ENCODE measurements around the gene ALDH2.
A peak's percentile ranks its signal among the peaks of the same experiment; 100 is the strongest.
"Not testable (repeated sequence)": the region's sequence is repeated elsewhere in the genome, so short reads cannot be mapped to it uniquely, and the experiment has no call there.

The ALDH2 gene

DNA sequence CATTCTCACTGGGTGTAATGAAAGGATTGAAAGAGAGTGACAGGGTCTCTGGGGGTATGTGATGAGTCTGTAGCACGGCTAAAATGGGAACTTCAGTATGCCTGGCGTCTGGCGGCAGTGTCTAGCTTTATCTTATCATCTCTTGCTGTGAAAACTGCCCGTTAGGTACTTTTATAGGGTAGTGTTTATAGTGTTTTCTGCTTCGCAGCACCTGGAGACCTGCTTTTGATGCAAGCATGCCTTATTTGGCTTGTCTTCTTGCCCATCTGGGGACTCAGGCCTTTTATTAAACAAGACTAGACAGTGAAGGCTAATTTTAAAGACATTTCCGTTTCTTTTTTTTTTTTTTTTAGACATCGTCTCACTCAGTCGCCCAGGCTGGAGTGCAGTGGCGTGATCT lies 36.3 kb upstream of the ALDH2 start:
- no peak for DNase-seq
- Histone ChIP-seq H3K18ac (ENCODE audit: low read length) (no peak overlapping the region), H3K4me3 (ENCODE audit: low read length) (no peak overlapping the region), H2AK5ac (ENCODE audit: low read length) (no peak overlapping the region), H2BK120ac (ENCODE audit: low read depth, low read length) (no peak overlapping the region), H3K79me2 (ENCODE audit: control insufficient read depth, insufficient read depth, low read length) (no peaks in the 10 kb centered on the region), H3K9ac (ENCODE audit: low read length) (no peak overlapping the region), H3K23ac (ENCODE audit: low read length) (no peak overlapping the region), H3K79me1 (ENCODE audit: low read length) (no peaks in the 10 kb centered on the region), H3K36me3 (ENCODE audit: control insufficient read depth, insufficient read depth, low read length) (no peaks in the 10 kb centered on the region), H2BK5ac (ENCODE audit: low read length) (no peak overlapping the region), H3K27me3 (ENCODE audit: insufficient read depth, low read length, poor library complexity) (no peaks in the 10 kb centered on the region), H2BK15ac (replicated peaks; ENCODE audit: low read depth) (no peak overlapping the region), H4K8ac (ENCODE audit: low read depth, low read length) (no peak overlapping the region), H3K27ac (ENCODE audit: low read depth, low read length) (no peak overlapping the region), H3K56ac (ENCODE audit: low read length) (no peak overlapping the region), H3K4me2 (ENCODE audit: low read length) (no peak overlapping the region), H3K4me1 (ENCODE audit: control insufficient read depth, low read depth, low read length) (no peaks in the 10 kb centered on the region), H3K4ac (ENCODE audit: low read depth, low read length) (no peak overlapping the region), H4K5ac (ENCODE audit: low read length) (no peak overlapping the region)
- no CpG with 5 or more reads among the region's 9 CpGs for WGBS (ENCODE audit: extremely low coverage, insufficient coverage, low lambda C conversion rate)

DNA sequence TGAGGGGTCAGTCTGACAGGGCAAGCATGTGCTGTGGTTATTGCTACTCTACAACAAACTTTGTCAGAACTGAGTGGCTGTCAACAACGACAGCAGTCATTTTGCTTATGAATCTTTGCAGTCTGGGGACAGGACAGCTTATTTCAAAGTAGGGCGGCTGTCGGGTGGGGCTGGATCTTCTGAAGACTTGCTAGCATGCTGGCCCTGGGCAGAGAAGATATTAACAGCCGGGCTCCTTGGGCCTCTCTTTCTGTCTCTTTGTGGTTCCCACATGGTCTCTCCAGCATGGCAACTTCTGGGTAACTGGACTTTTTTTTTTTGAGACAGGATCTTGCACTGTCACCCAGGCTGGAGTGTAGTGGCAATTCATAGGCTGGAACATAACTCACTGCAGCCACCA lies 33.9 kb upstream of the ALDH2 start:
- Histone ChIP-seq H2BK15ac (replicated peaks; ENCODE audit: low read depth) (no peak overlapping the region), H4K5ac (ENCODE audit: low read length) (no peak overlapping the region), H3K4me2 (ENCODE audit: low read length) (no peak overlapping the region), H3K56ac (ENCODE audit: low read length) (no peak overlapping the region), H2BK5ac (ENCODE audit: low read length) (no peak overlapping the region), H3K23ac (ENCODE audit: low read length) (no peak overlapping the region), H3K4me3 (ENCODE audit: low read length) (no peak overlapping the region), H3K18ac (ENCODE audit: low read length) (no peak overlapping the region), H3K27me3 (ENCODE audit: insufficient read depth, low read length, poor library complexity) (no peaks in the 10 kb centered on the region), H3K4me1 (ENCODE audit: control insufficient read depth, low read depth, low read length) (no peaks in the 10 kb centered on the region), H3K4ac (ENCODE audit: low read depth, low read length) (no peak overlapping the region), H3K27ac (ENCODE audit: low read depth, low read length) (no peak overlapping the region), H3K36me3 (ENCODE audit: control insufficient read depth, insufficient read depth, low read length) (peaks cover 2% of the 10 kb centered on the region), H2BK120ac (ENCODE audit: low read depth, low read length) (no peak overlapping the region), H3K79me2 (ENCODE audit: control insufficient read depth, insufficient read depth, low read length) (no peaks in the 10 kb centered on the region), H3K9ac (ENCODE audit: low read length) (no peak overlapping the region), H2AK5ac (ENCODE audit: low read length) (no peak overlapping the region), H4K8ac (ENCODE audit: low read depth, low read length) (no peak overlapping the region), H3K79me1 (ENCODE audit: low read length) (no peaks in the 10 kb centered on the region)
- no peak for DNase-seq
- WGBS (ENCODE audit: extremely low coverage, insufficient coverage, low lambda C conversion rate), result no CpG with 5 or more reads among the region's 4 CpGs

DNA sequence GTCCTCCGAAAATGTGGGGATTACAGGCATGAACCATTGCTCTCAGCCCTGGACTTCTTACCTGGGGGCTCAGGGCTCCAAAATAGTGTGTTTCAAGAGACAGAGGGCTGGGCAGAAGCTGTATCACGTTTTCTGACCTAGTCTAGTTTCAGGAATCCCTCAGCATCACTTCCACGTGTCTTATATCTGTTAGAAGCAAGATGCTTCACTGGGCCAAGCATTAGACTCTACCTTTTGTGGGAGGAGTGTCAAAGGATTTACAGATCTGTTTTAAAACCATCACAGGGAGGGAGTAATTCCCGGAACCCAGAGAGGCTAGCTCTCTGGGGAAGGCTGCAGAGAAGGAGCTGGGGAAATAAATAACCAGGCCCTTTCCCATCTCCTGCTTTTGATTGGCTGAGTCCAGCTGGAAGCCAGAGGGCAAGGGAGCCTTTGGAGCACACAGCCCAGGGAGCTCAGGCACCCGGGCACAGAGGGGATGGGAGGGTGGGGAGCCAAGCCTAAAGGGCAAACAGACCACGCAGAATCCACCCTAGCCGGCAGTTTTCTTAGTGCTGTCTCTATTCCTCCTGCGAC lies 33.3 kb upstream of the ALDH2 start:
- Histone ChIP-seq H3K4ac (ENCODE audit: low read depth, low read length) (no peak overlapping the region), H3K18ac (ENCODE audit: low read length) (no peak overlapping the region), H4K5ac (ENCODE audit: low read length) (no peak overlapping the region), H3K79me2 (ENCODE audit: control insufficient read depth, insufficient read depth, low read length) (no peaks in the 10 kb centered on the region), H3K27me3 (ENCODE audit: insufficient read depth, low read length, poor library complexity) (no peaks in the 10 kb centered on the region), H3K9ac (ENCODE audit: low read length) (no peak overlapping the region), H3K4me3 (ENCODE audit: low read length) (no peak overlapping the region), H2BK5ac (ENCODE audit: low read length) (no peak overlapping the region), H3K23ac (ENCODE audit: low read length) (no peak overlapping the region), H2BK15ac (replicated peaks; ENCODE audit: low read depth) (no peak overlapping the region), H3K36me3 (ENCODE audit: control insufficient read depth, insufficient read depth, low read length) (peaks cover 2% of the 10 kb centered on the region), H3K27ac (ENCODE audit: low read depth, low read length) (no peak overlapping the region), H2AK5ac (ENCODE audit: low read length) (no peak overlapping the region), H2BK120ac (ENCODE audit: low read depth, low read length) (no peak overlapping the region), H3K4me2 (ENCODE audit: low read length) (no peak overlapping the region), H3K56ac (ENCODE audit: low read length) (no peak overlapping the region), H3K4me1 (ENCODE audit: control insufficient read depth, low read depth, low read length) (no peaks in the 10 kb centered on the region), H4K8ac (ENCODE audit: low read depth, low read length) (no peak overlapping the region), H3K79me1 (ENCODE audit: low read length) (no peaks in the 10 kb centered on the region)
- no peak for DNase-seq
- no CpG with 5 or more reads among the region's 8 CpGs for WGBS (ENCODE audit: extremely low coverage, insufficient coverage, low lambda C conversion rate)

DNA sequence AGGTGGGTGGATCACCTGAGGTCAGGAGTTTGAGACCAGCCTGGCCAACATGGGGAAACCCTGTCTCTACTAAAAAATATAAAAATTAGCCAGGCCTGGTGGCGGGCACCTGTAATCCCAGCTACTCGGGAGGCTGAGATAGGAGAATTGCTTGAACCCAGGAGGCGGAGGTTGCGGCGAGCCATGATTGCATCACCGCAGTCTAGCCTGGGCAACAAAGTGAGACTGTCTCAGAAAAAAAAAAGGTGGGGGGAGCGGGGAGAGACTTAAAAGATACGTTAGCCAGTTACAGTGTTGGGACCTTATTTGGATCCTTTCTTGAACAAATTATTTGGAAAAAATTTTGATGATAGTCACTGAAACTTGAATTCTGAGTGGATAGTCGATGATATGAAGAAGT lies 27.2 kb upstream of the ALDH2 start:
- not testable (repeated sequence) for H3K36me3 ChIP-seq (ENCODE audit: control insufficient read depth, insufficient read depth, low read length); H3K18ac ChIP-seq (ENCODE audit: low read length); H3K56ac ChIP-seq (ENCODE audit: low read length); H2BK120ac ChIP-seq (ENCODE audit: low read depth, low read length); H3K4ac ChIP-seq (ENCODE audit: low read depth, low read length); H3K4me1 ChIP-seq (ENCODE audit: control insufficient read depth, low read depth, low read length); H3K79me2 ChIP-seq (ENCODE audit: control insufficient read depth, insufficient read depth, low read length); H2BK5ac ChIP-seq (ENCODE audit: low read length); H3K23ac ChIP-seq (ENCODE audit: low read length); H4K8ac ChIP-seq (ENCODE audit: low read depth, low read length); H4K5ac ChIP-seq (ENCODE audit: low read length); H3K27me3 ChIP-seq (ENCODE audit: insufficient read depth, low read length, poor library complexity); H3K27ac ChIP-seq (ENCODE audit: low read depth, low read length); H3K9ac ChIP-seq (ENCODE audit: low read length); H3K4me3 ChIP-seq (ENCODE audit: low read length); H2BK15ac ChIP-seq (replicated peaks; ENCODE audit: low read depth); H3K4me2 ChIP-seq (ENCODE audit: low read length); H3K79me1 ChIP-seq (ENCODE audit: low read length); H2AK5ac ChIP-seq (ENCODE audit: low read length); DNase-seq
- WGBS (ENCODE audit: extremely low coverage, insufficient coverage, low lambda C conversion rate), result 100% methylated on average over 1 of the region's 9 CpGs

DNA sequence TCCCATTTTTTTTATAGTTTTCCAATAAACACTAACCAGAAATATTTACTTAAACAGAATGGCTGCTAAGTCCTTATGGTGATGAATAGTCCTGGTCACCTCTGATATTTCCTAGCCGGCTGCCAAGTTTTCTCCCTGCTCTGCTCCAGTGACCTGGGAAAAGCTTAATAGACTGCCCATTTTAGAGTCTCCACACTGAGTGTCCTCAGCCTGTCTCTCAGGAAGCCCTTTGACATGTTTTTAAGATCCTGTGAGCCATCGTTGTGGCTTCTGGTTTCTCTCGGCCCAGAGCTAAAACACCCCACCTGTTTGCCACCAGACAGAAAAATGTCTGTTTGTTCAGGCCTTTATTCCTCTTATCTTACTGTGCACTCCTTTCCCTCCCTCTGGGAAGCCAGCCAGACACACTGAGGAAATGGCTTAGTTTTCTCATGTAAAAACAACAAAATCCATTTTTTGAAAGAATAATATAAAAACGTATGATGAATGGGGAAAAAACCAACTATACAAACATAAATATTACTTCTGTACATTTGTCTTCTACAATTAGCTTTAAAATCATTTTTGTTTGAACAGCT lies 25.4 kb upstream of the ALDH2 start:
- Histone ChIP-seq H3K79me2 (ENCODE audit: control insufficient read depth, insufficient read depth, low read length) (no peaks in the 10 kb centered on the region), H2BK120ac (ENCODE audit: low read depth, low read length) (no peak overlapping the region), H3K4me1 (ENCODE audit: control insufficient read depth, low read depth, low read length) (peaks cover 2% of the 10 kb centered on the region), H3K4me3 (ENCODE audit: low read length) (no peak overlapping the region), H2AK5ac (ENCODE audit: low read length) (no peak overlapping the region), H3K27ac (ENCODE audit: low read depth, low read length) (no peak overlapping the region), H4K5ac (ENCODE audit: low read length) (no peak overlapping the region), H3K23ac (ENCODE audit: low read length) (no peak overlapping the region), H2BK5ac (ENCODE audit: low read length) (no peak overlapping the region), H3K18ac (ENCODE audit: low read length) (no peak overlapping the region), H4K8ac (ENCODE audit: low read depth, low read length) (no peak overlapping the region), H3K4ac (ENCODE audit: low read depth, low read length) (no peak overlapping the region), H3K79me1 (ENCODE audit: low read length) (no peaks in the 10 kb centered on the region), H3K9ac (ENCODE audit: low read length) (no peak overlapping the region), H3K4me2 (ENCODE audit: low read length) (no peak overlapping the region), H3K27me3 (ENCODE audit: insufficient read depth, low read length, poor library complexity) (no peaks in the 10 kb centered on the region), H2BK15ac (replicated peaks; ENCODE audit: low read depth) (no peak overlapping the region), H3K36me3 (ENCODE audit: control insufficient read depth, insufficient read depth, low read length) (peaks cover 2% of the 10 kb centered on the region), H3K56ac (ENCODE audit: low read length) (no peak overlapping the region)
- WGBS (ENCODE audit: extremely low coverage, insufficient coverage, low lambda C conversion rate), result no CpG with 5 or more reads among the region's 4 CpGs
- no peak for DNase-seq

DNA sequence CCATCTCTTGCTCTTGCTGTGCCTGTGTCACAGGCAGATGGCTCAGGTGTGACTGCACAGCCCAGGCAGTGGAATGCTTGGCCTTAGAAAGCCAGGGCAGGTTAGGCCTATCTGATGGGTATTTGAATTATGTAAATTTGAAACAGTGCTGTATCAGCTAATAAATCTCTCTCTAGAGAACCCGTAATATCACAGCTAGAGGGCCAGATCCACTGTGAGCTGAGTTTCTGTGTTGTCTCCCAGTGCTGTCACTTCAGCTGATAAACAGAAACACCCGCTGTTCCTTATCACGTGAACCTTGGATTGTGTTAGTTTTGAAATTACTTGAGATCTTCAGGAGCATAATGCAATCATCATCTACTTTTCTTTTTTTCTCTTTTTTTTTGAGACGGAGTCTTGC lies 21.5 kb upstream of the ALDH2 start:
- no peak overlapping the region for H4K5ac ChIP-seq (ENCODE audit: low read length)
- no peak overlapping the region for H4K8ac ChIP-seq (ENCODE audit: low read depth, low read length)
- H3K18ac ChIP-seq (ENCODE audit: low read length), result no peak overlapping the region
- H3K79me1 ChIP-seq (ENCODE audit: low read length), result no peaks in the 10 kb centered on the region
- H3K4me3 ChIP-seq (ENCODE audit: low read length), result no peak overlapping the region
- H3K79me2 ChIP-seq (ENCODE audit: control insufficient read depth, insufficient read depth, low read length), result no peaks in the 10 kb centered on the region
- H2BK15ac ChIP-seq (replicated peaks; ENCODE audit: low read depth), result no peak overlapping the region
- no peaks in the 10 kb centered on the region for H3K27me3 ChIP-seq (ENCODE audit: insufficient read depth, low read length, poor library complexity)
- no peak overlapping the region for H2BK5ac ChIP-seq (ENCODE audit: low read length)
- no peak overlapping the region for H3K9ac ChIP-seq (ENCODE audit: low read length)
- H3K36me3 ChIP-seq (ENCODE audit: control insufficient read depth, insufficient read depth, low read length), result peaks cover 3% of the 10 kb centered on the region
- no peak overlapping the region for H3K4ac ChIP-seq (ENCODE audit: low read depth, low read length)
- no peak overlapping the region for H3K23ac ChIP-seq (ENCODE audit: low read length)
- no peak overlapping the region for H3K27ac ChIP-seq (ENCODE audit: low read depth, low read length)
- DNase-seq, result peak; percentile 83
- no peak overlapping the region for H2AK5ac ChIP-seq (ENCODE audit: low read length)
- peaks cover 2% of the 10 kb centered on the region for H3K4me1 ChIP-seq (ENCODE audit: control insufficient read depth, low read depth, low read length)
- H3K56ac ChIP-seq (ENCODE audit: low read length), result no peak overlapping the region
- no peak overlapping the region for H3K4me2 ChIP-seq (ENCODE audit: low read length)
- no peak overlapping the region for H2BK120ac ChIP-seq (ENCODE audit: low read depth, low read length)
- WGBS (ENCODE audit: extremely low coverage, insufficient coverage, low lambda C conversion rate), result no CpG with 5 or more reads among the region's 4 CpGs

Measured in mesendoderm (in vitro differentiated cells).